GM12878 (cell line): Measurements from ENCODE around the gene SHPK. TPM values are rescaled to one million over a fixed set of nuclear protein-coding genes. Genes with fewer than 3 reads are reported as not detected.
"Not testable (repeated sequence)": the region's sequence is repeated elsewhere in the genome, so short reads cannot be mapped to it uniquely, and the experiment has no call there.

Source experiments
- ATAC-seq: fragments of 200-7000 bp; cut with Tn5 transposase; 3 replicates; pipeline ENCODE4 v1.9.1; 2020; ENCODE audit warnings: mild to moderate bottlenecking, moderate library complexity
- BruUV-seq: library from RNA; stranded (reverse); fragments of 400-500 nt; replicated peaks from 2 replicates; lab custom pipeline; 2021; lab: Mats Ljungman, UMichigan
- CTCF ChIA-PET: fragments of 300-600 bp; sonication (Branson Sonifier 250); formaldehyde crosslinking; extraction: SDS; loops from one replicate; lab custom pipeline; 2021; ENCODE audit warnings: inconsistent platforms; lab: Yijun Ruan, JAX
- POLR2A ChIA-PET: fragments of 350-600 bp; formaldehyde crosslinking; extraction: SDS; loops from one replicate; lab custom pipeline; 2021; ENCODE audit warnings: inconsistent platforms; lab: Charles Lee
- RAD21 ChIA-PET: fragments of 300-600 bp; sonication (Branson Sonifier 250); formaldehyde crosslinking; loops from one replicate; lab custom pipeline; 2023; ENCODE audit warnings: antibody characterized with exemption; ENCODE audit not compliant: unreplicated experiment; lab: Charles Lee
- SMC1A ChIA-PET: fragments of 300-600 bp; sonication (Branson Sonifier 250); formaldehyde crosslinking; loops from one replicate; lab custom pipeline; 2023; ENCODE audit not compliant: unreplicated experiment, uncharacterized antibody; lab: Charles Lee
- DNase-seq: peaks from one replicate; pipeline ENCODE4 v3.0.0-alpha.2; 2011; ENCODE audit warnings: low read depth, low spot score
- FAIRE-seq: peaks from 3 replicates; lab custom pipeline; 2011; peaks lifted over from hg19 to GRCh38; lab: Jason Lieb, UNC
- H2AFZ ChIP-seq: 2 replicates; pipeline ENCODE4 v1.6.0; 2011; ENCODE audit warnings: low read depth, low read length, control low read depth; ENCODE audit not compliant: control insufficient read depth
- H3K27ac ChIP-seq: 2 replicates; pipeline ENCODE4 v1.5.1; 2011; ENCODE audit warnings: control low read depth; ENCODE audit not compliant: control insufficient read depth, insufficient read depth
- H3K27me3 ChIP-seq, 2 experiments: replicated peaks in 1 of 2; 2 replicates each; pipeline versions ENCODE4 v1.6.0 to v1.6.1; 2011; ENCODE audit warnings: low read length in 1 of 2; ENCODE audit not compliant: control insufficient read depth in 2 of 2, insufficient read depth in 2 of 2
- H3K36me3 ChIP-seq, 2 experiments: 2 replicates each; pipeline ENCODE4 v1.5.1; 2011; ENCODE audit warnings: low read length in 1 of 2; ENCODE audit not compliant: control insufficient read depth in 2 of 2, insufficient read depth in 2 of 2
- H3K4me1 ChIP-seq: 2 replicates; pipeline ENCODE4 v1.6.1; 2011; ENCODE audit warnings: mild to moderate bottlenecking, low read length, moderate library complexity, mixed read lengths; ENCODE audit not compliant: control insufficient read depth, insufficient read depth
- H3K4me2 ChIP-seq: 2 replicates; pipeline ENCODE4 v1.6.0; 2011; ENCODE audit warnings: control low read depth; ENCODE audit not compliant: control insufficient read depth, insufficient read depth
- H3K4me3 ChIP-seq: fragments of 200-600 bp; sonication (generic); 2 replicates; pipeline ENCODE4 v1.5.1; 2016
- H3K79me2 ChIP-seq: 2 replicates; pipeline ENCODE4 v1.6.0; 2011; ENCODE audit warnings: low read length; ENCODE audit not compliant: control insufficient read depth, insufficient read depth
- H3K9ac ChIP-seq: 2 replicates; pipeline ENCODE4 v1.8.0; 2011; ENCODE audit warnings: low read length, control low read depth, mixed read lengths; ENCODE audit not compliant: control insufficient read depth, insufficient read depth
- H3K9me3 ChIP-seq: replicated peaks from 3 replicates; pipeline ENCODE4 v1.5.1; 2011; ENCODE audit warnings: mild to moderate bottlenecking, low read length; ENCODE audit not compliant: control insufficient read depth, insufficient read depth
- H4K20me1 ChIP-seq: 2 replicates; pipeline ENCODE4 v1.6.0; 2011; ENCODE audit not compliant: control insufficient read depth, insufficient read depth
- CEBPB ChIP-seq, 2 experiments: fragments of 150-350 bp in 1 of 2; IDR thresholded peaks; 2 replicates each; pipeline ENCODE4 v1.6.1; 2012 to 2014; ENCODE audit warnings: low read depth in 2 of 2, low read length in 2 of 2, borderline replicate concordance in 1 of 2, inconsistent platforms in 1 of 2
- FOXK2 ChIP-seq: fragments of 450-650 bp; IDR thresholded peaks from 2 replicates; pipeline ENCODE4 v1.6.1; 2017; ENCODE audit warnings: mild to moderate bottlenecking, moderate library complexity
- FOXM1 ChIP-seq: IDR thresholded peaks from 2 replicates; pipeline ENCODE4 v1.6.1; 2012; ENCODE audit warnings: low read depth, mild to moderate bottlenecking, inconsistent platforms, low read length, moderate library complexity
- KLF5 ChIP-seq: fragments of 450-650 bp; IDR thresholded peaks from 2 replicates; pipeline ENCODE4 v1.6.1; 2014; ENCODE audit warnings: mild to moderate bottlenecking; ENCODE audit not compliant: partially characterized antibody
- MEF2A ChIP-seq: IDR thresholded peaks from 2 replicates; pipeline ENCODE4 v1.6.1; 2011; ENCODE audit warnings: low read depth, mild to moderate bottlenecking, low read length, moderate library complexity; ENCODE audit not compliant: insufficient read depth
- NRF1 ChIP-seq: conservative IDR thresholded peaks from 2 replicates; pipeline ENCODE4 v1.6.1; 2011; ENCODE audit warnings: mild to moderate bottlenecking, low read depth, low read length, improper control_type of control experiment
- RCOR1 ChIP-seq: conservative IDR thresholded peaks from 2 replicates; pipeline ENCODE4 v1.6.1; 2012; ENCODE audit warnings: low read depth, low read length, improper control_type of control experiment
- STAT1 ChIP-seq: fragments of 450-650 bp; conservative IDR thresholded peaks from 2 replicates; pipeline ENCODE4 v1.6.1; 2014; ENCODE audit warnings: antibody characterized with exemption, mild to moderate bottlenecking
- TBL1XR1 ChIP-seq: IDR thresholded peaks from 2 replicates; pipeline ENCODE4 v1.6.1; 2012; ENCODE audit warnings: low read depth, low read length, improper control_type of control experiment
- ZNF217 ChIP-seq: fragments of 450-650 bp; IDR thresholded peaks from 2 replicates; pipeline ENCODE4 v1.6.1; 2017; ENCODE audit warnings: antibody characterized with exemption, mild to moderate bottlenecking
- ZNF687 ChIP-seq: fragments of 450-650 bp; IDR thresholded peaks from 2 replicates; pipeline ENCODE4 v1.6.1; 2017; ENCODE audit warnings: mild to moderate bottlenecking, moderate library complexity
- WGBS: methylation state at CpG from one replicate; pipeline ENCODE4 v1.1.6; 2016; ENCODE audit warnings: low lambda C conversion rate; ENCODE audit not compliant: insufficient replicate concordance, insufficient coverage; ENCODE audit errors: missing lambda C conversion rate; 5-methylcytosine and 5-hydroxymethylcytosine counted together
- in situ Hi-C: fragments of 300-500 bp; cut with MboI; formaldehyde crosslinking; loops from 9 replicates; pipeline ENCODE4 v1.14.3; 2018; ENCODE audit warnings: mixed read lengths
- intact Hi-C: fragments of 100-400 bp; cut with micrococcal nuclease; formaldehyde crosslinking; loops from one replicate; pipeline ENCODE4 v1.14.2; 2022; ENCODE audit not compliant: unreplicated experiment
- polyA plus RNA-seq, 11 experiments: library from polyadenylated mRNA; depleted of rRNA in 4 of 11; unstranded in 6 of 11; stranded (reverse) in 5 of 11; fragments of >200 nt; fragmentation: Nextera tagmentation in 4 of 11; fragmentation: Illumina TruSeq in 1 of 11; extraction: Ambion mirVana in 4 of 11; extraction: Trizol in 1 of 11; gene quantifications; 1 replicate in 1 of 11; 2 replicates in 10 of 11; pipeline versions ENCODE4 v1.2.1 to v1.2.3, GENCODE V29; 2011 to 2016; ENCODE audit warnings: inconsistent platforms in 2 of 11, missing spikeins in 2 of 11, low read depth in 1 of 11
- total RNA-seq, 4 experiments: library from RNA; depleted of rRNA in 3 of 4; stranded (reverse); fragments of >200 nt in 3 of 4; fragmentation: Illumina TruSeq in 1 of 4; extraction: Trizol in 1 of 4; gene quantifications; 2 replicates each; pipeline versions ENCODE4 v1.2.1 to v1.2.3, GENCODE V29; 2013 to 2021

The SHPK gene
- total and polyA plus RNA-seq, 10 of the 15 experiments (the other 5 are each of a cell fraction or from before 2014, with no cell fraction given): 1.7 to 16.6 (median 12.9) TPM

DNA sequence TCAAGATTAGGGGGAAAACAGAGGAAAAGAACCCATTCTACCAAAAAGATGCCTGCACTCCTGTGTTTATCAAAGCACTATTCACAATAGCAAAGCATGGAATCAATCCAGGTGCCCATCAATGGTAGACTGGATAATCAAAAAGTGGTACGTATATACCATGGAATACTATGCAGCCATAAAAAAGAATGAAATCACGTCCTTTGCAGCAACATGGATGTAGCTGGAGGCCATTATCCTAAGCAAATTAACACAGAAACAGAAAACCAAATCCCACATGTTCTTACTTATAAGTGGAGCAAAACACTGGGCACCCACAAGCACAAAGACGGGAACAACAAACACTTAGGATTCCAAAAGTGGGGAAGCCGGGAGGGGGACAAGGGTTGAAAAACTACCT, 57.4 kb downstream of the SHPK start:
- BruUV-seq, H4K20me1 ChIP-seq, CTCF ChIA-PET, H3K9me3 ChIP-seq, DNase-seq, SMC1A ChIA-PET, FAIRE-seq, in situ Hi-C loops, H3K79me2 ChIP-seq, ATAC-seq, H3K27ac ChIP-seq, H3K36me3 ChIP-seq, H3K9ac ChIP-seq, H2AFZ ChIP-seq, RAD21 ChIA-PET, H3K4me2 ChIP-seq, POLR2A ChIA-PET, H3K4me3 ChIP-seq, H3K27me3 ChIP-seq, intact Hi-C loops, H3K4me1 ChIP-seq: not testable (repeated sequence)
- WGBS: 89% methylated on average over 4 of the region's 4 CpGs

GRCh38 chr17:3576970-3577369, 59.1 kb downstream of the SHPK start:
- H3K4me3 ChIP-seq: no peak overlapping the region
- no peaks in the 10 kb centered on the region for H3K79me2 ChIP-seq
- ATAC-seq: no peak
- no peak overlapping the region for H3K4me2 ChIP-seq
- CTCF ChIA-PET: interaction anchor here (0.8 kb wide), 1 partner anchor 26 kb away, joined by 3 read pairs; no protein-coding TSS in a partner anchor
- no peak overlapping the region for H3K9ac ChIP-seq
- RAD21 ChIA-PET: interaction anchor here (0.6 to 0.7 kb wide), 2 partner anchors 27 to 91 kb away, joined by 3 to 4 read pairs; no protein-coding TSS in a partner anchor
- TF ChIP-seq NRF1 (no peak), STAT1 (no peak), MEF2A (no peak), ZNF217 (no peak), TBL1XR1 (no peak), FOXK2 (no peak), ZNF687 (no peak), CEBPB (IDR thresholded peaks at IDR 0.05; ENCODE audit: borderline replicate concordance in 1 of 2, low read depth in 2 of 2, low read length in 2 of 2) (no peak), RCOR1 (no peak), KLF5 (no peak), FOXM1 (no peak)
- H3K27ac ChIP-seq: no peak overlapping the region
- WGBS: 94% methylated on average over 11 of the region's 11 CpGs
- in situ Hi-C loops: no loop called here
- no peak for DNase-seq
- H4K20me1 ChIP-seq: no peaks in the 10 kb centered on the region
- no peaks in the 10 kb centered on the region for H3K9me3 ChIP-seq
- intact Hi-C loops: no loop called here
- SMC1A ChIA-PET: no interaction called here
- H3K27me3 ChIP-seq: no peaks in the 10 kb centered on the region
- no peaks in the 10 kb centered on the region for H3K36me3 ChIP-seq
- no peak for FAIRE-seq
- POLR2A ChIA-PET: no interaction called here
- no TSS peak for BruUV-seq
- H3K4me1 ChIP-seq: no peaks in the 10 kb centered on the region
- no peak overlapping the region for H2AFZ ChIP-seq
